CD4-positive, alpha-beta T cell (primary cell): ENCODE results near the gene EML4. TPM values are rescaled to one million over a fixed set of nuclear protein-coding genes. Genes with fewer than 3 reads are reported as not detected.
A peak's percentile ranks its signal among the peaks of the same experiment; 100 is the strongest.

Source experiments
- ATAC-seq: fragments of 200-7000 bp; cut with Tn5 transposase; one replicate; pipeline ENCODE4 v1.10.0; 2022; ENCODE audit warnings: mild to moderate bottlenecking; ENCODE audit not compliant: poor library complexity
- CTCF ChIA-PET: fragments of 350-600 bp; sonication (Branson Sonifier 250); formaldehyde crosslinking; loops from one replicate; lab custom pipeline; 2021; ENCODE audit warnings: antibody characterized with exemption, inconsistent platforms; lab: Charles Lee
- POLR2A ChIA-PET: fragments of 350-600 bp; sonication (Branson Sonifier 250); formaldehyde crosslinking; loops from one replicate; lab custom pipeline; 2021; ENCODE audit warnings: antibody characterized with exemption, inconsistent platforms; lab: Charles Lee
- DNase-seq, 14 experiments: peaks; one replicate each; pipeline ENCODE4 v3.0.0-alpha.2; 2013 to 2020; ENCODE audit warnings: mixed read lengths in 2 of 14
- H3K27ac ChIP-seq, 2 donors: one replicate each; pipeline versions ENCODE4 v1.5.1 to v1.7.0; 2013; ENCODE audit warnings: low read length in 2 of 2, low read depth in 1 of 2, mild to moderate bottlenecking in 1 of 2
- H3K27me3 ChIP-seq, 2 experiments: 1 replicate in 1 of 2; 2 replicates in 1 of 2; pipeline versions ENCODE4 v1.6.1 to v1.7.0; 2013; ENCODE audit warnings: low read length in 2 of 2, control low read depth in 1 of 2, mild to moderate bottlenecking in 1 of 2, moderate library complexity in 1 of 2; ENCODE audit not compliant: insufficient read depth in 2 of 2, control insufficient read depth in 1 of 2
- H3K36me3 ChIP-seq: one replicate; pipeline ENCODE4 v1.6.1; 2013; ENCODE audit warnings: low read length, control low read depth; ENCODE audit not compliant: insufficient read depth
- H3K4me1 ChIP-seq: one replicate; pipeline ENCODE4 v1.6.1; 2013; ENCODE audit warnings: low read length, control low read depth; ENCODE audit not compliant: insufficient read depth
- H3K4me3 ChIP-seq: one replicate; pipeline ENCODE4 v1.5.1; 2013; ENCODE audit warnings: mild to moderate bottlenecking, low read length, moderate library complexity
- H3K9me3 ChIP-seq, 2 experiments: 1 replicate in 1 of 2; 2 replicates in 1 of 2; pipeline versions ENCODE4 v1.6.1 to v1.7.0; 2013; ENCODE audit warnings: low read length in 2 of 2, mild to moderate bottlenecking in 2 of 2, control low read depth in 1 of 2, moderate library complexity in 1 of 2; ENCODE audit not compliant: control insufficient read depth in 1 of 2, insufficient read depth in 1 of 2
- H3K27ac Mint-ChIP-seq: one replicate; pipeline ENCODE4 v1.8.0; 2020; ENCODE audit warnings: mixed read lengths
- H3K27me3 Mint-ChIP-seq: one replicate; pipeline ENCODE4 v1.8.0; 2021; ENCODE audit warnings: mixed read lengths
- H3K36me3 Mint-ChIP-seq: one replicate; pipeline ENCODE4 v1.8.0; 2021; ENCODE audit warnings: low read depth, mixed read lengths
- H3K4me1 Mint-ChIP-seq: one replicate; pipeline ENCODE4 v1.8.0; 2021; ENCODE audit warnings: low read depth, mixed read lengths
- H3K4me3 Mint-ChIP-seq: one replicate; pipeline ENCODE4 v1.8.0; 2020; ENCODE audit warnings: mild to moderate bottlenecking, mixed read lengths
- H3K9me3 Mint-ChIP-seq: one replicate; pipeline ENCODE4 v1.8.0; 2020; ENCODE audit warnings: mixed read lengths
- CTCF ChIP-seq: fragments of 200-600 bp; IDR thresholded peaks from one replicate; pipeline ENCODE4 v1.8.0; 2022; ENCODE audit warnings: antibody characterized with exemption, mild to moderate bottlenecking
- intact Hi-C, 2 experiments: fragments of 100-400 bp; cut with DNase I in 1 of 2; cut with micrococcal nuclease in 1 of 2; formaldehyde crosslinking; loops; one replicate each; pipeline versions ENCODE4 v1.15.1 to v1.9.0; 2023 to 2025; cut with DNase I, micrococcal nuclease
- total RNA-seq, 174 experiments: library from RNA in 2 of 174; stranded (reverse) in 2 of 174; gene quantifications; one replicate each; pipeline ENCODE4 v1.2.3 and lab custom pipeline; 2021 to 2026

Gene EML4
- total RNA-seq, 2 experiments from 2014 or later: 219 to 228 TPM

- no peaks in the 10 kb centered on the region for H3K9me3 Mint-ChIP-seq
- H3K27me3 Mint-ChIP-seq: no peaks in the 10 kb centered on the region
- peaks cover 24% of the 10 kb centered on the region for H3K36me3 Mint-ChIP-seq
- H3K4me1 Mint-ChIP-seq: peaks cover 88% of the 10 kb centered on the region
- H3K27ac Mint-ChIP-seq: peak overlapping the region; percentile 4
- ChIA-PET POLR2A (interaction anchor here (1.2 to 1.7 kb wide), 2 partner anchors 93 to 162 kb away, joined by 3 to 9 read pairs; partner anchors contain the start of gene COX7A2L), CTCF (no interaction called here)
- DNase-seq (no peak), ATAC-seq (no peak)
- no peak overlapping the region for H3K4me3 Mint-ChIP-seq
- Histone ChIP-seq H3K27ac (no peak overlapping the region), H3K27me3 (no peaks in the 10 kb centered on the region), H3K4me1 (peaks cover 44% of the 10 kb centered on the region), H3K36me3 (peaks cover 4% of the 10 kb centered on the region), H3K4me3 (no peak overlapping the region), H3K9me3 (no peaks in the 10 kb centered on the region)
- TF ChIP-seq CTCF: no peak
- intact Hi-C loops: loop anchor here (5.0 to 10.0 kb wide), 3 partner anchors 38 to 334 kb away; no protein-coding TSS in a partner anchor
Observed at GRCh38 chr2:42199002-42199401, 29.8 kb downstream of the EML4 start.

GRCh38 chr2:42199626-42200025 is 30.5 kb downstream of the EML4 start:
- no peak overlapping the region for H3K4me3 ChIP-seq
- Mint-ChIP-seq H3K9me3 (no peaks in the 10 kb centered on the region), H3K27ac (peak overlapping the region; percentile 0), H3K36me3 (peaks cover 24% of the 10 kb centered on the region), H3K27me3 (no peaks in the 10 kb centered on the region), H3K4me1 (peaks cover 90% of the 10 kb centered on the region), H3K4me3 (no peak overlapping the region)
- ChIA-PET CTCF (no interaction called here), POLR2A (interaction anchor here (1.7 kb wide), 1 partner anchor 94 kb away, joined by 9 read pairs; no protein-coding TSS in a partner anchor)
- TF ChIP-seq CTCF: no peak
- no peaks in the 10 kb centered on the region for H3K9me3 ChIP-seq
- DNase-seq: no peak
- no peak for ATAC-seq
- H3K36me3 ChIP-seq: peaks cover 4% of the 10 kb centered on the region
- H3K27me3 ChIP-seq: no peaks in the 10 kb centered on the region
- H3K27ac ChIP-seq: no peak overlapping the region
- intact Hi-C loops: loop anchor here (5.0 to 10.0 kb wide), 3 partner anchors 38 to 335 kb away; no protein-coding TSS in a partner anchor
- H3K4me1 ChIP-seq: peaks cover 44% of the 10 kb centered on the region

GRCh38 chr2:42200926-42201855 is 32.0 kb downstream of the EML4 start:
- Histone ChIP-seq H3K4me1 (peaks cover 44% of the 10 kb centered on the region), H3K36me3 (peaks cover 4% of the 10 kb centered on the region), H3K27me3 (no peaks in the 10 kb centered on the region), H3K4me3 (no peak overlapping the region), H3K9me3 (no peaks in the 10 kb centered on the region), H3K27ac (no peak overlapping the region)
- CTCF ChIA-PET: no interaction called here
- H3K36me3 Mint-ChIP-seq: peaks cover 20% of the 10 kb centered on the region
- intact Hi-C loops: no loop called here
- no peak for TF ChIP-seq CTCF
- peaks cover 91% of the 10 kb centered on the region for H3K4me1 Mint-ChIP-seq
- no peaks in the 10 kb centered on the region for H3K9me3 Mint-ChIP-seq
- H3K27ac Mint-ChIP-seq: peak overlapping the region; percentile 17
- ATAC-seq: no peak
- no peak for DNase-seq
- no peaks in the 10 kb centered on the region for H3K27me3 Mint-ChIP-seq
- no peak overlapping the region for H3K4me3 Mint-ChIP-seq
- POLR2A ChIA-PET: interaction anchor here (0.6 kb wide), 1 partner anchor 34 kb away, joined by 3 read pairs; no protein-coding TSS in a partner anchor
